ENCODE measurements around the gene CFC1B. TPM values are rescaled to one million over a fixed set of nuclear protein-coding genes. Genes with fewer than 3 reads are reported as not detected.

The CFC1B gene
- total RNA-seq, 5 donors from 2014 or later (not counting 1 experiment from before 2014, with no cell fraction given) = not detected

Other genes starting within 250 kb of the CFC1B start
- gene IMP4, start 178.3 kb upstream of the CFC1B start, total RNA-seq = 10 to 100 TPM; 70.7 to 93.7 (median 86.9) TPM
- 10 to 100 TPM; 42.3 to 67.6 (median 58.2) TPM for gene PTPN18, start 165.2 kb upstream of the CFC1B start, total RNA-seq
- gene POTEI, start 11.9 kb upstream of the CFC1B start, total RNA-seq = not detected
- gene CFC1, start 78.4 kb downstream of the CFC1B start, total RNA-seq = not detected
- not detected for gene POTEJ, start 90.2 kb downstream of the CFC1B start, total RNA-seq
- not detected for gene GPR148, start 207.8 kb downstream of the CFC1B start, total RNA-seq
- gene AMER3, start 234.3 kb downstream of the CFC1B start, total RNA-seq = not detected